HG03097 (cell line): ENCODE measurements around the gene LIMA1.
"Not testable (repeated sequence)": the region's sequence is repeated elsewhere in the genome, so short reads cannot be mapped to it uniquely, and the experiment has no call there.

Experiments
- ATAC-seq: cut with Tn5 transposase; IDR thresholded peaks from one replicate; pipeline ENCODE4 v1.9.1; 2021; ENCODE audit not compliant: unreplicated experiment, low FRiP score

The LIMA1 gene

GRCh38 chr12:50249464-50250182 lies 33.7 kb downstream of the LIMA1 start:
- ATAC-seq: no peak

GRCh38 chr12:50248883-50249282 lies 34.4 kb downstream of the LIMA1 start:
- no peak for ATAC-seq

- ATAC-seq: no peak
Measured at GRCh38 chr12:50248411-50248810, 34.9 kb downstream of the LIMA1 start.

DNA sequence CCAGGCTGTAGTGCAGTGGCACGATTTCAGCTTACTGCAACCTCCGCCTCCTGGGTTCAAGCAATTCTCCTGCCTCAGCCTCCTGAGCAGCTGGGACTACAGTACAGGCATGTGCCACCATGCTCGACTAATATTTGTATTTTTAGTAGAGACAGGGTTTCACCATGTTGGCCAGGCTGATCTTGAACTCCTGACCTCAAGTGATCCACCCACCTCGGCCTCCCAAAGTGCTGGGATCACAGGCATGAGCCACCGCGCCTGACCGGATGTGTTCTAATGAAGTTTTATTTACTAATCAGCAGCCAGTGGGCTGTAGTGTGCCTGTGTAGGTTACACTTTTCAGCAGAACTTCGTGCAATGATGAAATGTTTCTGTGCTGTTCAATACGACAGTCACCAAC lies 35.7 kb downstream of the LIMA1 start:
- ATAC-seq: not testable (repeated sequence)

- ATAC-seq: no peak
Measured at GRCh38 chr12:50246873-50247612, 36.3 kb downstream of the LIMA1 start.

DNA sequence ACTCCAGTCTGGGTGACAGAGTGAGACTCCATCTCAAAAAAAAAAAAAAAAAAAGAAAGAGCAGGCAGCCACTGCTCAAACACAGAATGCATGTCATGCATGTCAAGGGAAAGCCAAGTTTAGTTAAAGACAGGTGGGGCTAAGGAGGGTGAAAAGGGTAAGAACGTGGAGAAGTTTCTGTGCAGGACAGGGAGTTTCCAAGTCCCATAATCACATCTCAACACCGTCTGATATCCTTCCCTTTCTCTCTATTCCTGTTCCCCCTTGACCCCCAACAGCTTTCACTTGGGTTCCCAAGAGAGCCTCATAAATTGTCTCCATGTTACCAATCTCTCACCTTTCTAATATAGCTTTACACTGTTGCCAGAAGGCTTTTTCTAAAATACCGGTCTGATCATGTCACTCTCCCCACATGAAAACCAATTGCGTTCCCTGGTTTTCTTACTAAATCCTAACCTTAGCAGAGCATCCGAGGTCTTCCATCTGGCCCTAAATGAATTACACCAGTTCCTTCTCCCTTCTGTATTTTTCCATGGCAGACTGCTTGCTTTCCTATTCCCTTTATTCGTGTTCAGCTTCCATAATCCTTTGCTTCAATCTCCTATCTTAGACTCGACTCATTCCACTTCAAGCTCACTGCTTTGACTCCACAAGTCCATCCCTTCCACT lies 37.0 kb downstream of the LIMA1 start:
- no peak for ATAC-seq

DNA sequence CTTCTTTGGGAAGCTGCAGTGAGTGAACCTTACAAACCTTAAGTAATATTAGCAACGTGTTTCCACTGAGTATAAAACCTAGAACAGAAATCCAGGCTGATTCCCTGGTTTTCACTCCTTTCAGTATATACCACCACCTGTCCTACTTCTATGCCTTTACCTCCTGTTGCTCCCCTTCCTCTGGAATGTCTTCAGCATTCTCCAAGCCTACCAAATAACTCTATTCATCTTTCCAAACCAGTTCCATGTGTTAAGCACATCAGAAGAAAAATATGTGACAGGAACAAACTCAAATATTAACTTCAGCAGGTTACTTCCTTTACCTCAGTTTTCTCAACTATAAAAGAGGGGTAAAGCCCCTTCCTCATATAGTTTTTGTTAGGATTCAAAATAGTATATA lies 39.8 kb downstream of the LIMA1 start:
- no peak for ATAC-seq

DNA sequence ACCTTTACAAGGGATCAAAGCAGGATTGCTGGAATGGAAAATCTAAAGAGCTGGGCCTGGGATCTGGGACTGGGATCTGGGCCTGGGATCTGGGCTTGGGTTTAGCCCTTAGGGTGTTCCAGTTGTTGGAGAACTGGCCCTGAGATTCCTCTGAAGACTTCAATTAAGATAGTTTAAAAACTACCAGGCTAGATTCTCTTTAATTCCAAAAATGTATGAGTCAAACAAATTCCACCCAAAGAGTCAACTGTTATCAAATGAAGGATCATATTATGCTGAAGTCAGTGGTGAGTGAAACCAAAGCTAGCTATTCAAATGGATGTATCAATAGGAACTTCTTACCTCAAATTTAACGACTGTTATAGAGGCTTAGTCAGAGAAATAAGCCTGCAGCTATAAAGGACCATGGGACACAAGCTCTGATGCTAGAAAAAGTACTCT lies 40.5 kb downstream of the LIMA1 start:
- no peak for ATAC-seq

DNA sequence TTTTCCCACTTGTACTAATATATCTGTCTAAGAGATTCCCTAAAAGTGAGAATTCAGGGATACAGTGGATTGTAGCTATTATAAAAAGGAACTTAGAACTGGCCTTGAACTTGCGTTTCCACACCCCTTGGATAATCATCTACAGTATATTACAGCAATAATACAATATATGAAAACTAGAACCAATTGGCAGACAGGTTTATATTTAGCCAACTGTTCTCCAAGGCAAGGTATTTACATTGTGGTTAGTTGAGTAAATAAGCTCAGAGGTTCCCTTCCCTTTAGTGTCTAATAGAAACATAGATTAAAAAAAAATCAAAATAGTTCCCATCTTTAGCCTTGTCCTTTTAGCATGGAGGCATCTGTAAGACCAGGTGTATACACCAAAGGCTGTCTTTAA lies 42.1 kb downstream of the LIMA1 start:
- no peak for ATAC-seq

GRCh38 chr12:50240792-50241114 lies 42.6 kb downstream of the LIMA1 start:
- no peak for ATAC-seq

GRCh38 chr12:50240096-50240791 lies 43.1 kb downstream of the LIMA1 start:
- ATAC-seq: no peak

DNA sequence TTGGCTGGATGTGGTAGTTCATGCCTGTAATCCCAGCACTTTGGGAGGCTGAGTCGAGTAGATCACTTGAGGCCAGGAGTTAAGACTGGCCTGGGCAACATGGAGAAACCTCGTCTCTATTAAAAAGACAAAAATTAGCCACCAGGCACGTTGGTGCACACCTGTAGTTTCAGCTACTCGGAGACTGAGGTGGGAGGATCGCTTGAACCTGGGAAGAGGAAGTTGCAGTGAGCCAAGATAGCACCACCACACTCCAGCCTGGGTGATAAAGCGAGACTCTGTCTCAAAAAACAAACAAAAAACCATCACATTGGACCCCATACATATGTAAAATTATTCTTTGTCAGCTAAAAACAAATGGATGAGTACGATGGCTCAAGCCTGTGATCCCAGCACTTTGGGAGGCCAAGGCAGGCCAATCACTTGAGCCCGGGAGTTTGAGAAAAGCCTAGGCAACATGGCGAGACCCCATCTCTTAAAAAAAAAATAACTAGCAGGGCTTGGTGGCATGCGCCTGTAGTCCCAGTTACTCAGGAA lies 43.9 kb downstream of the LIMA1 start:
- no peak for ATAC-seq

DNA sequence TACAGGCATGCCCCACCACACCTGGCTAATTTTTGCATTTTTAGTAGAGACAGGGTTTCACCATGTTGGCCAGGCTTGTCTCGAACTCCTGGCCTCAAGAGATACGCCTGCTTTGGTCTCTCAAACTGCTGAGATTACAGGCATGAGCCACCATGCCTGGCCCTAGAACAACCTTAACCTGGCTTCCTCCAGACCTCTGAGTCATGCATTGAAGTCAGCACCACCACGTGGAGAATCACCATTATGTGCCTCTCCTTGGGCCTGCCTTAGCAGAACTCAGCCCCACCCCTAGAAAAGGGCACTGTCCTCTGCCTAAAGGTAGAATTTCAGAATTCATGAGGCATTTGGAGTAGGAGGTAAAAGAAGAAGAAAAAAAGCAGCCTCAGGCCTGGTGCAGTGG lies 49.0 kb downstream of the LIMA1 start:
- ATAC-seq: no peak

DNA sequence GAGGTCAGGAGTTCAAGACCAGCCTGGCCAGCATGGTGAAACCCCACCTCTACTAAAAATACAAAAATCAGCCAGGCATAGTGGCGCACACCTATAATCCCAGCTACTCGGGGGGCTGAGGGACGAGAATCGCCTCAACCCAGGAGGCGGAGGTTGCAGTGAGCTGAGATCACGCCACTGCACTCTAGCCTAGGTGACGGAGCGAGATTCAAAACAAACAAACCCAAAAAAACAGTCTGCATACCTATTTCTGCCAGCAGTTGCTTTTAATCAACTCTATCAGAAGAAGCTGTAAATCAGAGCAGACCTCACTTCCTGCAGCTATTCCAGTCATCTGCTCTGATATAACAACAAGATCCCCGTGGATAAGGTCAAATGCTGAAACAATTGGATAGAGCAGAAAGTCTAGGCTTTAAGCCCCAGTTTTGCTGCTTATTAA lies 50.5 kb downstream of the LIMA1 start:
- ATAC-seq: no peak

DNA sequence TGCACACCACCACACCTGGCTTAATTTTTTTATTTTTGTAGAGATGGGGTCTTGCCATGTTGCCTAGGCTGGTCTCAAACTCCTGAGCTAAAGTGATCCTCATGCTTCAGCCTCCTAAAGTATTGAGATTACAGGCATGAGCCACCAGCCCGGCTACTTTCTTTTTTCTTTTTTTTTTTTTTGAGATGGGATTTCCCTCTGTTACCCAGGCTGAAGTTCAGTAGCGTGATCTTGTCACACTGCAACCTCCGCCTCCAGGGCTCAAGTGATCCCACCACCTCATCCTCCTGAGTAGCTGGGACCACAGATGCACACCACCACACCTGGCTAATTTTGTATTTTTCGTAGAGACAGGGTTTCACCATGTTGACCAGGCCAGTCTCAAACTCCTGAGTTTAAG lies 51.1 kb downstream of the LIMA1 start:
- ATAC-seq: no peak

GRCh38 chr12:50231346-50231745 lies 52.0 kb downstream of the LIMA1 start:
- no peak for ATAC-seq

DNA sequence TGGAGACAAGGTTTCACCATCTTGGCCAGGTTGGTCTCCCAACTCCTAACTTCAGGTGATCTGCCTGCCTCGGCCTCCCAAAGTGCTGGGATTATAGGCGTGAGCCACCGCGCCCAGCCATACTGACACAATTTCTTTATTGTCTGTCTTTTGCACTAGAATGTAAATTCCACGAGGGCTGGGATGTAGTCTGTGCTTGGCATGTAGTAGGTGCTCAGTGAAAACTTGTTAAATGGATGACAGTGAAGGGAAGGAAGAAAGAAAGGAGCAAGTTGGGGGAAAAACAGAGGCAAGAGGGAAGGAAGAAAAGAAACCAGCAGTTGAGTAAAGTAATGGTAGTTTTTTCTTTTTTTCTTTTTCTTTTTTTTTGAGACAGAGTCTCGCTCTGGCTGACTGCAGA lies 53.1 kb downstream of the LIMA1 start:
- no peak for ATAC-seq

DNA sequence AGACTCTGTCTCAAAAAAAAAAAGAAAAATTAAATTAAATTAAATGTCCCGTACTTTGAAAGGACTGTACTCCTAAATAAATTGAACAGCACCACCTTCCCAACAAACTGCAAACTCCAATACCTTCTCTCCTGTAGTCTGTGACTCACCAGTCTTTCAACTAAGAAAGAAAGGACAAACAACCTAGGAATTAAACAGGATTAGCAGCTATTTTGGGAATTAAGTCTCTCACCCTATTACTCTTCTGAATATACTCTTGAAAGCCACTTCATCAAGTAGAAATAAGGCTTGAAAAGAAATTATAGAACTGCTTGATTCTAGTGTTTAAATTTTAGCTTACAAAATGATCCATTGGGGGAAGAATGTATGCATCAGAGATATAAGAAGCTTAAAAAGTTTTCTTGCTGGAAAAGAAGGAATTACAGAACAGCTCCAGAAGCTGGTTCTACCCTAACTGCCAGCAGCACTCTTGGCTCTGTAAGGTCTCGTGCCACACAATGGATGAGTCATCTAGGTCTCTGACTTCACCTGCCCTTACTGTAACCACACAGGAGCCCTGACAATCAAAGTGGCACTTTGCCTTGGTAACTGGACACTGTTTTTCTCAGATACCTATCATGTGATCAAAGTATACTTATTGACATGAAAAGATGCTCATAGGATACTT lies 59.2 kb downstream of the LIMA1 start:
- ATAC-seq: peak; percentile 40

DNA sequence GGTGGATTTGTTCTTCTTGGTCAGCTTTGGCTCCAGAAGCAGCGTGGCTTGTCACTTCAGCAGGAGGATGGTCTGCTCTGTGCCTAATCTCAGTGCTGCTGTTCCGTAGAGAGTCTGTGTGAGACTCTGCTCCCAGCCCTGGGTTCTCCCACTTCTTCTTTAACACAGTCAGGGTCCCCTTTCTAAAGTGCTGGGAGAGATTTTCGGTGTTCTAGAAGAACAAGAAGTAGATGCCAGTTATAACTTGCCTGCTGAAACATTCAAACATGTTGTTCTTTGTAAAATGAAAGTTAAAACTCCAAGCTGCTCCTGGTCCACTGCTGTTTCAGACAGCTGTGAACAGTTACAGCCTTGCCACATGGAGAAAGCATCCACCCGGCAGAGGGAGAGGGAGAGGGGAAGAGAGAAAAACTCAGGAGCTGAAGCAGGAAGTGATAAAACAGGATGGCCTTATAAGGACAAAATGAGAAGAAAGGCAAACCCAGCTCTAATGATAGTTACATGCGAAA lies 61.0 kb downstream of the LIMA1 start:
- ATAC-seq: no peak
